LNCaP clone FGC (cell line): ENCODE measurements around the gene NUP205.

Experiments used
- DNase-seq: peaks from one replicate; pipeline ENCODE4 v3.0.0-alpha.2; 2011; ENCODE audit warnings: low read depth
- H3K4me3 ChIP-seq: 2 replicates; pipeline ENCODE4 v1.5.1; 2011; ENCODE audit warnings: mild to moderate bottlenecking, low read depth, low read length, control low read depth
- CTCF ChIP-seq: IDR thresholded peaks from 2 replicates; pipeline ENCODE4 v1.5.1; 2012; ENCODE audit warnings: mild to moderate bottlenecking; ENCODE audit not compliant: control insufficient read depth, insufficient read depth; ENCODE audit errors: extremely low read depth

Gene NUP205

DNA sequence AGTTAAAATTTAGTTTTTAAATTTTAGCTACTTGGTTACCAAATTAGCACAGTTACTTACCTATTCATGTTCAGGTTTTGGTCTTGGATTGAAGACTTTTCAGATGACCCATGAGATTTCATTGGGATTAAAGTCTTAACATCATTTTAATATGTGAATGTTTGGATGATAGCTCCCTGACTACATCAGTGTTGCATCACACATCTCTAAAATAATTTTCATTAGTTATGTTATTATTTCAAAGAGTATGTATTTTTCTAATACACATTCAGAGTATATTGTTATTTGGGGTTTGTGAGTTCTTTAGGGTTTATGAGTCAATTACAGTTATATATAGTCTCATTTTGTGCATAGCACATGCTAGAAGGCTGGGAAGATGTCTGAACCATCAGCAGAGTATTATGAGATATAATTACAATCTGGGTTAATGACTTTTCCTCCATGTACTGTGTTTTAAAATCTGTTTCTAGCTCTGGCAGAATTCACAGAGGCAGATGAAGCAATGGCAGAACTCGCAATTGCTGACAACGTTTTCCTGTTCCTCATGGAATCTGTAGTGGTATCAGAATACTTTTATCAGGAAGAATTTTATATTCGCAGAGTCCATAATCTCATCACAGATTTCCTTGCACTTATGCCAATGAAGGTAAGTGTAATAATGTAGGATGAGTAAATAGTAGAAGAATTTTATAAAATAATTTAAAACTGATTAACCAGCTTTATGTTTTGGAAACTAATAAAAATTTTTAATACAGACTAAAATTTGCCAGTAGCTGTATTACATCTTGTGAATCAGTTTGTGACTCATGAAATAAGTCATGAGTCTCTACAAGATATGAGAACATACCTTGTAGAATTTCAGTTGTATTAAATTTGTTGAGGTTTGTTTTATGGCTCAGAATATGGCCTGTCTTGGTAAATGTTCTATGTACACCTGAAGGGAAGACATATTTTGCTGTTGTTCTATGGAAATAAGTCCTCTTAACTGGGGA, 26.9 kb downstream of the NUP205 start:
- DNase-seq = no peak
- no peak for TF ChIP-seq CTCF
- no peak overlapping the region for H3K4me3 ChIP-seq

GRCh38 chr7:135597181-135597925, 39.6 kb downstream of the NUP205 start:
- H3K4me3 ChIP-seq = no peak overlapping the region
- TF ChIP-seq CTCF = no peak
- no peak for DNase-seq

GRCh38 chr7:135597926-135598305, 40.2 kb downstream of the NUP205 start:
- no peak for TF ChIP-seq CTCF
- no peak overlapping the region for H3K4me3 ChIP-seq
- DNase-seq = no peak

- H3K4me3 ChIP-seq = no peak overlapping the region
- no peak for DNase-seq
- no peak for TF ChIP-seq CTCF
These were observed 41.8 kb downstream of the NUP205 start for GRCh38 chr7:135599471-135599870.

GRCh38 chr7:135600226-135600625, 42.5 kb downstream of the NUP205 start:
- no peak for TF ChIP-seq CTCF
- no peak for DNase-seq
- H3K4me3 ChIP-seq = no peak overlapping the region

DNA sequence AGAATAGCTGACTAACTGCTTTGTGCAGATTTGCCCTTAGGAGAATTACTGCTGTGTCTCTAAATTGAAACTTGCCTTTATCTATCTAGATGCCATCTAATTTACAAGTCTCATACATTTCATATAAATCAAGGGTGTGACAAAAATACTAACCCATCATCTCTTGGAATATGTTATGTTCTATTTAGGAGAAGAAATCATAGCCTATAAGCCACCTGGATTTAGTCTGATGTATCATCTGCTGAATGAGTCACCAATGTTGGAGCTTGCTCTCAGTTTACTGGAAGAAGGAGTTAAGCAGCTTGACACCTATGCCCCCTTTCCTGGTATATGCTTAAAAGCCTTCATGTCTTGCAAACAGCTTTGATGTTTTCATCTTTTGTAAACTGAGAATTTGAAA, 43.5 kb downstream of the NUP205 start:
- no peak for DNase-seq
- TF ChIP-seq CTCF = no peak

GRCh38 chr7:135602304-135602703, 44.6 kb downstream of the NUP205 start:
- no peak for TF ChIP-seq CTCF
- DNase-seq = no peak
- no peak overlapping the region for H3K4me3 ChIP-seq

More for the DNA sequence above, 43.5 kb downstream of the NUP205 start:
- H3K4me3 ChIP-seq = no peak overlapping the region
